Measurements from ENCODE around the gene HRH3. TPM values are rescaled to one million over a fixed set of nuclear protein-coding genes. Genes with fewer than 3 reads are reported as not detected.

The HRH3 gene
- total and polyA plus RNA-seq, 7 donors: not detected

DNA sequence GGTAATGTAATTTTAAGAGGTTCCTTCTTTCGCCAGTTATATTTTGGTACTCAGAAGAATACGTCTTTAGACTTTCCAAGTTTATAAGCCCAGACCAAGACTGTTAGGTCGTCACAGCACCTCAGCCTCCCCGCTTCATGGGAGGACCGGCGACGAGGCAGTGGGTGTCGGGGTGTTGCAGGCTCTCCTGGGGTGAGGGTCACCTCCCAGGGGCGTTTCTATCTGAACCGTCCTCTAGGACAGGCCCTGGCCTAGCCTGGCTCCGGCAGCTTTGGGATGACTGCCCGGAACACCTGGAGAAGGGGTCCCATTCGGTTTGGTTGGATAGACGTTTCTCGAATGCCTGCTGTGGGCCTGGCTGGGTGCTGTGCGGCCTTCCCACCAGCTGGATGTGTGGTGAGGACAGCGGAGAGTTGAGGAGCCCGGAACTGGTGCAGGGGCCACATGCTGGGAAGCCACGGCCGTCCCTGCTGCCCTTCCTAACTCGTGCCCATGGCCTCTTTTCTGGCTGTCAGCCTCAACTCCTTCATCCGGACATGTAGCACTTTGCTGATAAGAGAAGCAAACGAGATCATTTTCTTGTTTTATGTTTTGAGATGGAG lies 19.3 kb upstream of the HRH3 start:
- DNase-seq: no peak
- peaks cover 0 to 21% (median 20%) of the 10 kb centered on the region in 4 donors for H3K4me1 ChIP-seq
- no peaks in the 10 kb centered on the region for H3K9me3 ChIP-seq
- H3K36me3 ChIP-seq: peaks cover 0 to 5% (median 2%) of the 10 kb centered on the region in 4 donors
- peak overlapping the region; percentile 62 to 96 (median 94) for H3K4me3 ChIP-seq
- WGBS, 2 donors: 13 to 54% methylated on average over 23 of the region's 23 CpGs
- peak overlapping the region; percentile 81 to 87 (median 85) for H3K27ac ChIP-seq
- intact Hi-C loops (cut with DNase I): loop anchor here (5.0 kb wide), 2 partner anchors 97 to 148 kb away; partner anchors contain the start of genes PSMA7, RPS21 and SS18L1
- H3K27me3 ChIP-seq: no peaks in the 10 kb centered on the region
- TF ChIP-seq EP300 (IDR thresholded peaks at IDR 0.05) (no peak), POLR2A (IDR thresholded peaks at IDR 0.05) (no peak), POLR2AphosphoS5 (IDR thresholded peaks at IDR 0.05) (no peak)
- TF ChIP-seq, protein P1, sequence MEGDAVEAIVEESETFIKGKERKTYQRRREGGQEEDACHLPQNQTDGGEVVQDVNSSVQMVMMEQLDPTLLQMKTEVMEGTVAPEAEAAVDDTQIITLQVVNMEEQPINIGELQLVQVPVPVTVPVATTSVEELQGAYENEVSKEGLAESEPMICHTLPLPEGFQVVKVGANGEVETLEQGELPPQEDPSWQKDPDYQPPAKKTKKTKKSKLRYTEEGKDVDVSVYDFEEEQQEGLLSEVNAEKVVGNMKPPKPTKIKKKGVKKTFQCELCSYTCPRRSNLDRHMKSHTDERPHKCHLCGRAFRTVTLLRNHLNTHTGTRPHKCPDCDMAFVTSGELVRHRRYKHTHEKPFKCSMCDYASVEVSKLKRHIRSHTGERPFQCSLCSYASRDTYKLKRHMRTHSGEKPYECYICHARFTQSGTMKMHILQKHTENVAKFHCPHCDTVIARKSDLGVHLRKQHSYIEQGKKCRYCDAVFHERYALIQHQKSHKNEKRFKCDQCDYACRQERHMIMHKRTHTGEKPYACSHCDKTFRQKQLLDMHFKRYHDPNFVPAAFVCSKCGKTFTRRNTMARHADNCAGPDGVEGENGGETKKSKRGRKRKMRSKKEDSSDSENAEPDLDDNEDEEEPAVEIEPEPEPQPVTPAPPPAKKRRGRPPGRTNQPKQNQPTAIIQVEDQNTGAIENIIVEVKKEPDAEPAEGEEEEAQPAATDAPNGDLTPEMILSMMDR (IDR thresholded peaks at IDR 0.05): no peak

DNA sequence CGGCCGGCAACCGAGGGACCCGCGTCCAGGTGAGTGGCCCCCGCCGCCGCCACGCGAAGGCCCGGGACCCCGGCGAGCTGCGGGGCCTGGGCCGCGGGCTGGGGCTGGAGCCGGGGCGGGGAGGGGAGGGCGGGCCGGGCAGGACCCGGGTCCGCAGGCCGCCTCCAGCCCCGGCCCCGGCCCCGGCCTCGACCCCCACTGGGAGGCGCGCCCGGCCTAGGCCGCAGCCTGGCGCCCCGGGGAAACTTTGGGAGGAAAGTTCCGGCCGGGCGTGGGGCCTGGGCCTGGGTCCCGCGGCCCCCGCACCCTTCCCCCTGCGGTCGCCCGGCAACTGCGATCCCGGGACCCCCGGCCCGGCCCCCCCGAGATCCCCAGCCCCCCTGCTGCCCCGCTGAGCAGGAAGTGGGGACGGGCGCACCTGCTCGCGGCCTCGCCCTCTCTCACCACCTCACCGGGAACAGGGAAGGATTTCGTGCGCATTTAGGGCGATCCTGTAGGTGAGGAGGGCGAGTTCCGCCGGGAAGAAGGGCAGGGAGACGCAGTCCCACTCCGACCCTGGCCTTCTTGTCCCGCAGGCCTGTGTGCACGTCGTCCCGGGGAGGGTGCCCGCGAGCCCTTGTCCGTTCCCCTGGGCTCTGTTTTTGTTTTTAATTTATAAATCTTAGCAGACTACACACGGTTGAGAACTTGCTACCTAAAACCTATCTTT lies 18.6 kb upstream of the HRH3 start:
- H3K27ac ChIP-seq: peak overlapping the region; percentile 81 to 87 (median 85)
- H3K36me3 ChIP-seq: peaks cover 0 to 5% (median 2%) of the 10 kb centered on the region in 4 donors
- 1% methylated on average over 70 of the region's 70 CpGs for WGBS, 2 donors
- no peak for DNase-seq
- peak overlapping the region; percentile 62 to 96 (median 94) for H3K4me3 ChIP-seq
- TF ChIP-seq POLR2A (IDR thresholded peaks at IDR 0.05) (no peak), POLR2AphosphoS5 (IDR thresholded peaks at IDR 0.05) (no peak), EP300 (IDR thresholded peaks at IDR 0.05) (no peak)
- TF ChIP-seq, protein P1 (IDR thresholded peaks at IDR 0.05): no peak
- H3K9me3 ChIP-seq: no peaks in the 10 kb centered on the region
- H3K27me3 ChIP-seq: peaks cover 0 to 2% (median 0%) of the 10 kb centered on the region in 3 donors
- intact Hi-C loops (cut with DNase I): loop anchor here (1.0 to 5.0 kb wide), 3 partner anchors 55 to 149 kb away; partner anchors contain the start of genes MTG2, PSMA7, RPS21 and SS18L1
- peaks cover 0 to 21% (median 20%) of the 10 kb centered on the region in 4 donors for H3K4me1 ChIP-seq

DNA sequence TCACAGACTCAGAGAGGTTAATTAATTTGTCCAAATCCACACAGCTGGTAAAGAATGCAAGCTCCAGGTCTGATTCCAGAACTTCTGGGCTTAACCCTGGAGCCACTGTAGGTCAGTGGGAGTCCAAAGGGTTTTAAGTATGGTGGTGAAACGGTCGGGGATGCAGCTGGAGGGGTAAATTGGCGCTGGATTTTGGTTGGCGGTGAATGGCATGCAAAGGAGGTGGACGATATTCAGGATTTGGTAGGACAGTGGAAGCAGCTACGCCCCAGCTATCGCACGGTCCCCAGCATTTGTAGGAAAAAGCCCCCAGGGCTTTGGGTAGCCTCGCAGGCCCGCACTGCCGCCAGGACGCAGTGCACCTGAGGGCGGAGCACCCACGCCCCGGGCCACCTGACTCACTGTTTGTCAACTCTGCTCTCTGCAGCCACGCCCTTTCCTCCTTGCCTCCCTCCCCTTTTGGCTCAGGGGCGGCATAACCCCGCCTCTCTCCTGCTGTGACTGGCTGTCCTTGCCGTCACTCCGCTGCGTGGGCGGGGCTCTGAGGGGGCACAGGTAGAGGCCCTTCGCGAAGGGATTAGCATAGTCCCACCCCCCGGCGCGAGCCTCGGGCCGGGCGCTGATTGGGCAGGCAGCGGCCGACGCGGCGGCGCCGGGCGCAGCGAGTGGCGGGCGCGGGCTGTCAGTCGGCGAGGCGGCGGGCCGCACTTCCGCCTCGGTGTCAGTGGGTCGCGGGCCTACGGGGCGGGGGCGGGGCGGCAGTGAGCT lies 17.9 kb upstream of the HRH3 start, which contains the start of gene OSBPL2:
TSS of gene OSBPL2 (plus strand) at position 721 of the 768 bp plus-strand sequence. CDS start 17,664 bp downstream, outside the sequence.
- Histone ChIP-seq H3K27me3 (peaks cover 0 to 9% (median 5%) of the 10 kb centered on the region in 3 donors), H3K27ac (peak within 1 kb of the TSS; percentile 81 to 87 (median 85)), H3K9me3 (no peaks in the 10 kb centered on the region), H3K4me1 (peaks cover 0 to 21% (median 20%) of the 10 kb centered on the region in 4 donors), H3K36me3 (peaks cover 0 to 5% (median 2%) of the 10 kb centered on the region in 4 donors), H3K4me3 (peak within 1 kb of the TSS; percentile 62 to 96 (median 94))
- intact Hi-C loops (cut with DNase I): loop anchor here (1.0 to 5.0 kb wide), 3 partner anchors 55 to 149 kb away; partner anchors contain the start of genes MTG2, PSMA7, RPS21 and SS18L1
- 1 to 2% methylated on average over 55 of the region's 55 CpGs for WGBS, 2 donors
- peak; percentile 100 for DNase-seq
- TF ChIP-seq EP300 (IDR thresholded peaks at IDR 0.05): no peak
- peak in 3 of 4 donors; percentile 33 to 54 (median 53) for TF ChIP-seq POLR2AphosphoS5 (IDR thresholded peaks at IDR 0.05)

DNA sequence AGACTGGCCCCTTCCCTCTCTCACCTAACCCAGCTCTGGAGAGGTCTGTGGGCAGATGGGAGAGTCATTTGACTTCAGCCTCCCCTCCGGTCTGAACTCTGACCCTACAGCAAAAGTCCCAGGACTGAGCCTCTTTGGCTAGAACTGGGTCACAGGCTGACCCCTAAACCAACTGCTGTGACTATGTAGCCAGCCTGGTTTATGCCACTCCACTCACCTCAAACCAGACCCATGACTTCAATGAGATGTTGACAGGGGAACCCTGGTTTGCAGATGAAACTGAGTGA lies 17.4 kb upstream of the HRH3 start:
- TF ChIP-seq, protein P1 (IDR thresholded peaks at IDR 0.05): no peak
- TF ChIP-seq POLR2A (IDR thresholded peaks at IDR 0.05) (no peak), EP300 (IDR thresholded peaks at IDR 0.05) (no peak), POLR2AphosphoS5 (IDR thresholded peaks at IDR 0.05) (no peak)
- H3K36me3 ChIP-seq: peaks cover 0 to 5% (median 0%) of the 10 kb centered on the region in 4 donors
- H3K4me1 ChIP-seq: peaks cover 0 to 21% (median 20%) of the 10 kb centered on the region in 4 donors
- peak overlapping the region in 2 of 4 donors; percentile 38 for H3K27ac ChIP-seq
- peak overlapping the region in 3 of 4 donors; percentile 94 to 96 (median 95) for H3K4me3 ChIP-seq
- no peaks in the 10 kb centered on the region for H3K9me3 ChIP-seq
- intact Hi-C loops (cut with DNase I): loop anchor here (5.0 kb wide), 2 partner anchors 95 to 150 kb away; partner anchors contain the start of genes PSMA7, RPS21 and SS18L1
- DNase-seq: no peak
- WGBS, 2 donors: 37 to 52% methylated on average over 1 of the region's 1 CpG
- peaks cover 0 to 14% (median 10%) of the 10 kb centered on the region in 3 donors for H3K27me3 ChIP-seq
